T-helper 1 cell treated with Interleukin-12 subunit alpha and Interleukin-12 subunit beta and Interleukin-4 antibody, amounts not matched to agents 30 μg/mL and 1 μg/mL, for 36 hours (primary cell): Measurements from ENCODE around the gene PAQR5.

ENCODE experiments used
- H3K27ac Mint-ChIP-seq: one replicate; pipeline ENCODE4 v1.8.0; 2021; ENCODE audit warnings: mild to moderate bottlenecking, mixed read lengths
- H3K27me3 Mint-ChIP-seq: one replicate; pipeline ENCODE4 v1.8.0; 2021; ENCODE audit warnings: low read depth, mixed read lengths
- H3K36me3 Mint-ChIP-seq: one replicate; pipeline ENCODE4 v1.8.0; 2021; ENCODE audit warnings: low read depth, mixed read lengths
- H3K4me1 Mint-ChIP-seq: one replicate; pipeline ENCODE4 v1.8.0; 2021; ENCODE audit warnings: low read depth, mixed read lengths
- H3K4me3 Mint-ChIP-seq: one replicate; pipeline ENCODE4 v1.8.0; 2021; ENCODE audit warnings: mild to moderate bottlenecking, moderate library complexity, mixed read lengths
- H3K9me3 Mint-ChIP-seq: one replicate; pipeline ENCODE4 v1.8.0; 2021; ENCODE audit warnings: mixed read lengths

Gene PAQR5

GRCh38 chr15:69415381-69415780 is 116.7 kb downstream of the PAQR5 start:
- Mint-ChIP-seq H3K27ac (peak overlapping the region; percentile 35), H3K4me1 (peaks cover 35% of the 10 kb centered on the region), H3K27me3 (no peaks in the 10 kb centered on the region), H3K36me3 (peaks cover 15% of the 10 kb centered on the region), H3K4me3 (peak overlapping the region; percentile 87), H3K9me3 (no peaks in the 10 kb centered on the region)

- no peak overlapping the region for H3K27ac Mint-ChIP-seq
- H3K27me3 Mint-ChIP-seq, result no peaks in the 10 kb centered on the region
- H3K36me3 Mint-ChIP-seq, result peaks cover 21% of the 10 kb centered on the region
- H3K9me3 Mint-ChIP-seq, result no peaks in the 10 kb centered on the region
- H3K4me3 Mint-ChIP-seq, result no peak overlapping the region
- peaks cover 40% of the 10 kb centered on the region for H3K4me1 Mint-ChIP-seq
Measured at GRCh38 chr15:69417581-69417980, 118.9 kb downstream of the PAQR5 start.

- Mint-ChIP-seq H3K27ac (no peak overlapping the region), H3K36me3 (peaks cover 36% of the 10 kb centered on the region), H3K4me1 (peaks cover 24% of the 10 kb centered on the region)
Measured at GRCh38 chr15:69421498-69421897, 122.8 kb downstream of the PAQR5 start.

GRCh38 chr15:69422336-69422895 is 123.7 kb downstream of the PAQR5 start:
- Mint-ChIP-seq H3K9me3 (no peaks in the 10 kb centered on the region), H3K27me3 (no peaks in the 10 kb centered on the region), H3K4me1 (peaks cover 20% of the 10 kb centered on the region), H3K36me3 (peaks cover 39% of the 10 kb centered on the region), H3K4me3 (no peak overlapping the region), H3K27ac (no peak overlapping the region)

More at GRCh38 chr15:69421498-69421897, 122.8 kb downstream of the PAQR5 start:
- no peaks in the 10 kb centered on the region for H3K9me3 Mint-ChIP-seq
- no peaks in the 10 kb centered on the region for H3K27me3 Mint-ChIP-seq
- no peak overlapping the region for H3K4me3 Mint-ChIP-seq

- H3K36me3 Mint-ChIP-seq, result peaks cover 38% of the 10 kb centered on the region
- no peaks in the 10 kb centered on the region for H3K9me3 Mint-ChIP-seq
Measured at GRCh38 chr15:69424001-69424400, 125.3 kb downstream of the PAQR5 start.

GRCh38 chr15:69424748-69425413 is 126.2 kb downstream of the PAQR5 start:
- H3K36me3 Mint-ChIP-seq, result peaks cover 31% of the 10 kb centered on the region
- H3K27ac Mint-ChIP-seq, result no peak overlapping the region
- no peaks in the 10 kb centered on the region for H3K27me3 Mint-ChIP-seq
- no peaks in the 10 kb centered on the region for H3K9me3 Mint-ChIP-seq
- no peak overlapping the region for H3K4me3 Mint-ChIP-seq
- H3K4me1 Mint-ChIP-seq, result peaks cover 6% of the 10 kb centered on the region

More at GRCh38 chr15:69424001-69424400, 125.3 kb downstream of the PAQR5 start:
- Mint-ChIP-seq H3K4me1 (peaks cover 12% of the 10 kb centered on the region), H3K27ac (no peak overlapping the region), H3K4me3 (no peak overlapping the region), H3K27me3 (no peaks in the 10 kb centered on the region)

- peaks cover 43% of the 10 kb centered on the region for H3K36me3 Mint-ChIP-seq
- H3K4me3 Mint-ChIP-seq, result no peak overlapping the region
- no peak overlapping the region for H3K27ac Mint-ChIP-seq
- no peaks in the 10 kb centered on the region for H3K27me3 Mint-ChIP-seq
- no peaks in the 10 kb centered on the region for H3K4me1 Mint-ChIP-seq
- H3K9me3 Mint-ChIP-seq, result no peaks in the 10 kb centered on the region
Measured at GRCh38 chr15:69433831-69434230, 135.1 kb downstream of the PAQR5 start.

GRCh38 chr15:69434238-69434637 is 135.5 kb downstream of the PAQR5 start:
- Mint-ChIP-seq H3K4me1 (no peaks in the 10 kb centered on the region), H3K9me3 (no peaks in the 10 kb centered on the region), H3K27ac (no peak overlapping the region), H3K27me3 (no peaks in the 10 kb centered on the region), H3K36me3 (peaks cover 41% of the 10 kb centered on the region), H3K4me3 (no peak overlapping the region)

GRCh38 chr15:69434679-69435078 is 136.0 kb downstream of the PAQR5 start:
- Mint-ChIP-seq H3K4me3 (no peak overlapping the region), H3K27me3 (no peaks in the 10 kb centered on the region), H3K36me3 (peaks cover 46% of the 10 kb centered on the region), H3K9me3 (no peaks in the 10 kb centered on the region), H3K27ac (no peak overlapping the region), H3K4me1 (no peaks in the 10 kb centered on the region)

- Mint-ChIP-seq H3K4me3 (no peak overlapping the region), H3K4me1 (peaks cover 2% of the 10 kb centered on the region), H3K36me3 (peaks cover 46% of the 10 kb centered on the region), H3K27ac (no peak overlapping the region), H3K9me3 (no peaks in the 10 kb centered on the region), H3K27me3 (no peaks in the 10 kb centered on the region)
Measured at GRCh38 chr15:69435985-69436384, 137.3 kb downstream of the PAQR5 start.

GRCh38 chr15:69436951-69437350 is 138.2 kb downstream of the PAQR5 start:
- H3K36me3 Mint-ChIP-seq, result peaks cover 48% of the 10 kb centered on the region
- peaks cover 2% of the 10 kb centered on the region for H3K4me1 Mint-ChIP-seq
- no peaks in the 10 kb centered on the region for H3K9me3 Mint-ChIP-seq
- no peaks in the 10 kb centered on the region for H3K27me3 Mint-ChIP-seq
- no peak overlapping the region for H3K27ac Mint-ChIP-seq
- H3K4me3 Mint-ChIP-seq, result no peak overlapping the region

- Mint-ChIP-seq H3K36me3 (peaks cover 48% of the 10 kb centered on the region), H3K4me1 (peaks cover 20% of the 10 kb centered on the region), H3K4me3 (no peak overlapping the region), H3K27me3 (no peaks in the 10 kb centered on the region), H3K9me3 (no peaks in the 10 kb centered on the region), H3K27ac (no peak overlapping the region)
Measured at GRCh38 chr15:69439623-69440022, 140.9 kb downstream of the PAQR5 start.

- H3K36me3 Mint-ChIP-seq, result peaks cover 48% of the 10 kb centered on the region
- peaks cover 22% of the 10 kb centered on the region for H3K4me1 Mint-ChIP-seq
- H3K9me3 Mint-ChIP-seq, result no peaks in the 10 kb centered on the region
- peak overlapping the region; percentile 65 for H3K4me3 Mint-ChIP-seq
- peak overlapping the region; percentile 79 for H3K27ac Mint-ChIP-seq
- H3K27me3 Mint-ChIP-seq, result no peaks in the 10 kb centered on the region
Measured at GRCh38 chr15:69443032-69443611, 144.4 kb downstream of the PAQR5 start.

GRCh38 chr15:69444686-69445085 is 146.0 kb downstream of the PAQR5 start:
- no peak overlapping the region for H3K27ac Mint-ChIP-seq
- H3K4me1 Mint-ChIP-seq, result peaks cover 22% of the 10 kb centered on the region
- H3K36me3 Mint-ChIP-seq, result peaks cover 45% of the 10 kb centered on the region
- H3K9me3 Mint-ChIP-seq, result no peaks in the 10 kb centered on the region
- no peaks in the 10 kb centered on the region for H3K27me3 Mint-ChIP-seq
- no peak overlapping the region for H3K4me3 Mint-ChIP-seq

GRCh38 chr15:69446953-69447352 is 148.2 kb downstream of the PAQR5 start:
- Mint-ChIP-seq H3K9me3 (no peaks in the 10 kb centered on the region), H3K4me3 (no peak overlapping the region), H3K36me3 (peaks cover 31% of the 10 kb centered on the region), H3K27me3 (no peaks in the 10 kb centered on the region), H3K4me1 (peaks cover 22% of the 10 kb centered on the region), H3K27ac (no peak overlapping the region)
